Measurements from ENCODE around the gene ZNF70.

ZNF70 gene

GRCh38 chr22:23714596-23715578 is 36.0 kb downstream of the ZNF70 start:
- intact Hi-C loops (cut with DNase I; ENCODE audit: low total_unique reads): loop anchor here (5.0 kb wide), 1 partner anchor 132 kb away; no protein-coding TSS in a partner anchor

DNA sequence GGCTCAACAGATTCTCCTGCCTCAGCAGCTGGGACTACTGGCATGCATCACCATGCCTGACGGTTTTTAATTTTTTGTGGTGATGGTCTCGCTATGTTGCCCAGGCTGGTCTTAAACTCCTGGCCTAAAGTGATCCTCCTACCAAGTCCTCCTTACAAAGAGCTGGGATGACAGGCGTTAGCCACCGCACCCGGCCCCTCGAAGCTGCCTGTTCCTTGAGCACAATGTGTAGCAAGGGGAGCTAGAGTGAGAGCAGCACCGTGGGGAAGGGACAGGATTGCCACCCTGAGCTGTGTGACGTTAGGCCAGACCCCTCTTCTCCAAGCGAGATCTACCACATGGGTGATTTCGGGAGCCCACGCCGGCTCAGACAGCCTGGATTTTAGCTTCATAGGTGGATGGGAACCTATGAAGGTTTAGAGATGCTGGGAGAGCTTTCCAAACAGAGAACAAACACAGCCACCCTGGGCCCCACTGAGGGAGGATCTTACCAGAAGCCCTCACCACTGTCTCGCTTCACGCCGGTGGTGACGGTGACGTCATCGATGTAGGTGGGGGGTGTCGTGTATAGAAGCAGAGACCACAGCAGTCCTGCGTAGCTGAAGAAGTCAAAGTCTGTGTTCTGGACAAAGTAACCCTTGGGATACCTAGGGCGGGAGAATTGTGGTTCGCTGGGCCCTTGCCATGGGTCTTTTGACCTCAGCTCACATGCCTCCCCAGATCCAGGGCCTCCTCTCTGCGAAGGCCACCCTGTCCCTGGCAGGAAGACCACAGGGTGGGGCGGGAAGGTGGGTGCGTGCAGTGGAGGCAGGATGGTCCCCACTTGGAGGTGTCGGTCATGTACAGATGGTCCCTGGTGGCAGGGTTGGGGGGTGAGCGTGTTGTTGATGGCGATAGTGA is 37.0 kb downstream of the ZNF70 start:
- no peaks in the 10 kb centered on the region for H3K27me3 ChIP-seq
- no peak overlapping the region for H3K27ac ChIP-seq
- no peak overlapping the region for H3K4me3 ChIP-seq
- H3K9me3 ChIP-seq: no peaks in the 10 kb centered on the region
- DNase-seq: no peak
- TF ChIP-seq, protein P1, sequence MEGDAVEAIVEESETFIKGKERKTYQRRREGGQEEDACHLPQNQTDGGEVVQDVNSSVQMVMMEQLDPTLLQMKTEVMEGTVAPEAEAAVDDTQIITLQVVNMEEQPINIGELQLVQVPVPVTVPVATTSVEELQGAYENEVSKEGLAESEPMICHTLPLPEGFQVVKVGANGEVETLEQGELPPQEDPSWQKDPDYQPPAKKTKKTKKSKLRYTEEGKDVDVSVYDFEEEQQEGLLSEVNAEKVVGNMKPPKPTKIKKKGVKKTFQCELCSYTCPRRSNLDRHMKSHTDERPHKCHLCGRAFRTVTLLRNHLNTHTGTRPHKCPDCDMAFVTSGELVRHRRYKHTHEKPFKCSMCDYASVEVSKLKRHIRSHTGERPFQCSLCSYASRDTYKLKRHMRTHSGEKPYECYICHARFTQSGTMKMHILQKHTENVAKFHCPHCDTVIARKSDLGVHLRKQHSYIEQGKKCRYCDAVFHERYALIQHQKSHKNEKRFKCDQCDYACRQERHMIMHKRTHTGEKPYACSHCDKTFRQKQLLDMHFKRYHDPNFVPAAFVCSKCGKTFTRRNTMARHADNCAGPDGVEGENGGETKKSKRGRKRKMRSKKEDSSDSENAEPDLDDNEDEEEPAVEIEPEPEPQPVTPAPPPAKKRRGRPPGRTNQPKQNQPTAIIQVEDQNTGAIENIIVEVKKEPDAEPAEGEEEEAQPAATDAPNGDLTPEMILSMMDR (IDR thresholded peaks at IDR 0.05): no peak
- intact Hi-C loops (cut with DNase I; ENCODE audit: low total_unique reads): no loop called here
- peaks cover under 1 to 61% (median 33%) of the 10 kb centered on the region in 3 donors for H3K36me3 ChIP-seq
- H3K4me1 ChIP-seq: peaks cover 0 to 16% (median 14%) of the 10 kb centered on the region in 4 donors

More at GRCh38 chr22:23714596-23715578, 36.0 kb downstream of the ZNF70 start:
- peaks cover 0 to 52% (median 27%) of the 10 kb centered on the region in 3 donors for H3K36me3 ChIP-seq
- no peak for DNase-seq
- H3K4me1 ChIP-seq: peaks cover 0 to 16% (median 14%) of the 10 kb centered on the region in 4 donors
- no peaks in the 10 kb centered on the region for H3K27me3 ChIP-seq
- TF ChIP-seq, protein P1 (IDR thresholded peaks at IDR 0.05): no peak
- H3K9me3 ChIP-seq: no peaks in the 10 kb centered on the region
- H3K4me3 ChIP-seq: no peak overlapping the region
- no peak overlapping the region for H3K27ac ChIP-seq

- H3K36me3 ChIP-seq: peaks cover 16 to 78% (median 45%) of the 10 kb centered on the region in 3 donors
- no peaks in the 10 kb centered on the region for H3K27me3 ChIP-seq
- peaks cover 0 to 12% (median 11%) of the 10 kb centered on the region in 4 donors for H3K4me1 ChIP-seq
- TF ChIP-seq, protein P1 (IDR thresholded peaks at IDR 0.05): no peak
- no peak for DNase-seq
- no peak overlapping the region for H3K4me3 ChIP-seq
- H3K27ac ChIP-seq: no peak overlapping the region
- no peaks in the 10 kb centered on the region for H3K9me3 ChIP-seq
- intact Hi-C loops (cut with DNase I; ENCODE audit: low total_unique reads): no loop called here
Observed at GRCh38 chr22:23712256-23712655, 38.7 kb downstream of the ZNF70 start.

DNA sequence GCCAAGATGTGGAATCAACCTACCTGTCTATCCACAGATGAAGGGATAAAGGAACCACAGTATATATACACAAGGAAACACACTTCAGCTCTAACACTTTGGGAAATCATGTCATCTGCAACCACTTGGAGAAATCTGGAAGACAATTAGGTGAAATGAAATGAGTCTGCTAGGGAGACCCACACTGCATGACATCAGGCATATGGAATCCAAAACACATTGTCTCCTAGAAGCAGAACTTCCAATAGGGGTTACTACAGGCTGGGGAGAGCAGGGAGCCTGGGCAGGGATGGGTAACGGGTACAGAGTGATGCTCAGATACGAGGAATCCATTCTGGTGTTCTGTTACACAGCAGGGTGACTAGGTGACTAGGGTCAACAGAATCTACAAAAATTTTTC is 41.8 kb downstream of the ZNF70 start:
- no peak for DNase-seq
- Histone ChIP-seq H3K27me3 (no peaks in the 10 kb centered on the region), H3K4me3 (no peak overlapping the region), H3K36me3 (peaks cover 32 to 100% (median 65%) of the 10 kb centered on the region in 3 donors), H3K9me3 (no peaks in the 10 kb centered on the region), H3K27ac (no peak overlapping the region), H3K4me1 (no peaks in the 10 kb centered on the region)
- intact Hi-C loops (cut with DNase I; ENCODE audit: low total_unique reads): no loop called here
- TF ChIP-seq, protein P1 (IDR thresholded peaks at IDR 0.05): no peak

- Histone ChIP-seq H3K4me1 (no peaks in the 10 kb centered on the region), H3K9me3 (no peaks in the 10 kb centered on the region), H3K36me3 (peaks cover 32 to 100% (median 57%) of the 10 kb centered on the region in 3 donors), H3K4me3 (no peak overlapping the region), H3K27ac (no peak overlapping the region), H3K27me3 (no peaks in the 10 kb centered on the region)
- no peak for DNase-seq
- TF ChIP-seq, protein P1 (IDR thresholded peaks at IDR 0.05): no peak
- intact Hi-C loops (cut with DNase I; ENCODE audit: low total_unique reads): no loop called here
Observed at GRCh38 chr22:23708270-23708669, 42.6 kb downstream of the ZNF70 start.
